T-helper 17 cell (primary cell): ENCODE results near the gene ADIRF. TPM values are rescaled to one million over a fixed set of nuclear protein-coding genes. Genes with fewer than 3 reads are reported as not detected.
"Not testable (repeated sequence)": the region's sequence is repeated elsewhere in the genome, so short reads cannot be mapped to it uniquely, and the experiment has no call there.

Experiments
- ATAC-seq: fragments of 150-1000 bp; cut with Tn5 transposase; 2 replicates; pipeline ENCODE4 v1.10.0; 2021; ENCODE audit warnings: mild to moderate bottlenecking, moderate library complexity
- DNase-seq, 3 donors: peaks; one replicate each; pipeline versions ENCODE4 v3.0.0 to v3.0.0-alpha.2; 2020 to 2021
- H3K9me3 ChIP-seq: one replicate; pipeline ENCODE4 v1.7.0; 2013; ENCODE audit warnings: low read length, mild to moderate bottlenecking; ENCODE audit not compliant: control insufficient read depth, poor library complexity, severe bottlenecking
- H3K27ac Mint-ChIP-seq: one replicate; pipeline ENCODE4 v1.8.0; 2022; ENCODE audit warnings: mild to moderate bottlenecking, moderate library complexity, mixed read lengths
- H3K27me3 Mint-ChIP-seq: one replicate; pipeline ENCODE4 v1.8.0; 2022; ENCODE audit warnings: mixed read lengths
- H3K36me3 Mint-ChIP-seq: one replicate; pipeline ENCODE4 v1.8.0; 2022; ENCODE audit warnings: low read depth, mixed read lengths
- H3K4me1 Mint-ChIP-seq: one replicate; pipeline ENCODE4 v1.8.0; 2022; ENCODE audit warnings: mild to moderate bottlenecking, mixed read lengths
- H3K4me3 Mint-ChIP-seq: one replicate; pipeline ENCODE4 v1.8.0; 2022; ENCODE audit warnings: mild to moderate bottlenecking, moderate library complexity, mixed read lengths
- total RNA-seq, 4 donors: library from RNA in 2 of 4; stranded (reverse) in 2 of 4; gene quantifications; one replicate each; pipeline ENCODE4 v1.2.3 and lab custom pipeline; 2022 to 2026

ADIRF gene
- total RNA-seq, 2 donors from 2014 or later = 0.42 TPM; not detected in 1

- H3K9me3 ChIP-seq, H3K36me3 Mint-ChIP-seq, H3K4me1 Mint-ChIP-seq, H3K27ac Mint-ChIP-seq, DNase-seq, H3K4me3 Mint-ChIP-seq, ATAC-seq: not testable (repeated sequence)
- H3K27me3 Mint-ChIP-seq = peaks cover 20% of the 10 kb centered on the region
These were observed 16.2 kb downstream of the ADIRF start for GRCh38 chr10:86984498-86984897.

GRCh38 chr10:86988520-86988919 is 20.2 kb downstream of the ADIRF start:
- ATAC-seq = no peak
- H3K27me3 Mint-ChIP-seq = peaks cover 35% of the 10 kb centered on the region
- H3K9me3 ChIP-seq = no peaks in the 10 kb centered on the region
- DNase-seq = no peak
- no peaks in the 10 kb centered on the region for H3K36me3 Mint-ChIP-seq
- no peak overlapping the region for H3K4me3 Mint-ChIP-seq
- no peak overlapping the region for H3K27ac Mint-ChIP-seq
- H3K4me1 Mint-ChIP-seq = no peaks in the 10 kb centered on the region

- H3K4me3 Mint-ChIP-seq, DNase-seq, H3K27ac Mint-ChIP-seq, H3K4me1 Mint-ChIP-seq, ATAC-seq, H3K9me3 ChIP-seq, H3K36me3 Mint-ChIP-seq: not testable (repeated sequence)
- peaks cover 35% of the 10 kb centered on the region for H3K27me3 Mint-ChIP-seq
These were observed 23.1 kb downstream of the ADIRF start for GRCh38 chr10:86991362-86991761.

GRCh38 chr10:86992456-86992855 is 24.2 kb downstream of the ADIRF start:
- H3K4me3 Mint-ChIP-seq = no peak overlapping the region

GRCh38 chr10:86992929-86993328 is 24.6 kb downstream of the ADIRF start:
- H3K4me1 Mint-ChIP-seq = no peaks in the 10 kb centered on the region
- no peak overlapping the region for H3K4me3 Mint-ChIP-seq
- H3K27ac Mint-ChIP-seq = no peak overlapping the region
- DNase-seq = no peak
- no peak for ATAC-seq
- peaks cover 31% of the 10 kb centered on the region for H3K27me3 Mint-ChIP-seq
- H3K36me3 Mint-ChIP-seq = no peaks in the 10 kb centered on the region
- H3K9me3 ChIP-seq = no peaks in the 10 kb centered on the region

More at GRCh38 chr10:86992456-86992855, 24.2 kb downstream of the ADIRF start:
- no peaks in the 10 kb centered on the region for H3K4me1 Mint-ChIP-seq
- no peak overlapping the region for H3K27ac Mint-ChIP-seq
- H3K9me3 ChIP-seq = no peaks in the 10 kb centered on the region
- DNase-seq (no peak), ATAC-seq (no peak)
- H3K27me3 Mint-ChIP-seq = peaks cover 35% of the 10 kb centered on the region
- no peaks in the 10 kb centered on the region for H3K36me3 Mint-ChIP-seq

GRCh38 chr10:86999802-87000403 is 31.6 kb downstream of the ADIRF start:
- not testable (repeated sequence) for H3K27me3 Mint-ChIP-seq, ATAC-seq, DNase-seq, H3K27ac Mint-ChIP-seq, H3K4me1 Mint-ChIP-seq, H3K9me3 ChIP-seq, H3K36me3 Mint-ChIP-seq, H3K4me3 Mint-ChIP-seq

- no peak for DNase-seq
- ATAC-seq = no peak
- no peaks in the 10 kb centered on the region for H3K9me3 ChIP-seq
- Mint-ChIP-seq H3K4me3 (no peak overlapping the region), H3K36me3 (no peaks in the 10 kb centered on the region), H3K27me3 (no peaks in the 10 kb centered on the region), H3K27ac (no peak overlapping the region), H3K4me1 (no peaks in the 10 kb centered on the region)
These were observed 32.2 kb downstream of the ADIRF start for GRCh38 chr10:87000491-87000890.

- not testable (repeated sequence) for H3K36me3 Mint-ChIP-seq, H3K27ac Mint-ChIP-seq, DNase-seq, H3K9me3 ChIP-seq, H3K27me3 Mint-ChIP-seq, H3K4me1 Mint-ChIP-seq, ATAC-seq, H3K4me3 Mint-ChIP-seq
These were observed 38.8 kb downstream of the ADIRF start for GRCh38 chr10:87007124-87007523.

GRCh38 chr10:87007674-87008073 is 39.4 kb downstream of the ADIRF start:
- H3K27ac Mint-ChIP-seq, DNase-seq, ATAC-seq, H3K9me3 ChIP-seq, H3K4me3 Mint-ChIP-seq, H3K27me3 Mint-ChIP-seq, H3K36me3 Mint-ChIP-seq, H3K4me1 Mint-ChIP-seq: not testable (repeated sequence)

GRCh38 chr10:87008303-87008702 is 40.0 kb downstream of the ADIRF start:
- H3K4me1 Mint-ChIP-seq, H3K4me3 Mint-ChIP-seq, H3K27ac Mint-ChIP-seq, H3K36me3 Mint-ChIP-seq, DNase-seq, ATAC-seq, H3K9me3 ChIP-seq, H3K27me3 Mint-ChIP-seq: not testable (repeated sequence)

GRCh38 chr10:87009134-87009696 is 40.9 kb downstream of the ADIRF start:
- not testable (repeated sequence) for DNase-seq, H3K9me3 ChIP-seq, H3K36me3 Mint-ChIP-seq, ATAC-seq, H3K27ac Mint-ChIP-seq, H3K4me3 Mint-ChIP-seq, H3K27me3 Mint-ChIP-seq, H3K4me1 Mint-ChIP-seq

- not testable (repeated sequence) for H3K36me3 Mint-ChIP-seq, H3K4me3 Mint-ChIP-seq, H3K4me1 Mint-ChIP-seq, ATAC-seq, H3K27me3 Mint-ChIP-seq, H3K9me3 ChIP-seq, H3K27ac Mint-ChIP-seq, DNase-seq
These were observed 45.2 kb downstream of the ADIRF start for GRCh38 chr10:87013528-87013927.

- H3K9me3 ChIP-seq, DNase-seq, H3K27me3 Mint-ChIP-seq, H3K27ac Mint-ChIP-seq, H3K4me1 Mint-ChIP-seq, H3K4me3 Mint-ChIP-seq, H3K36me3 Mint-ChIP-seq, ATAC-seq: not testable (repeated sequence)
These were observed 46.9 kb downstream of the ADIRF start for GRCh38 chr10:87014986-87015716.

- not testable (repeated sequence) for H3K4me1 Mint-ChIP-seq, H3K36me3 Mint-ChIP-seq, ATAC-seq, H3K9me3 ChIP-seq, H3K27me3 Mint-ChIP-seq, DNase-seq, H3K27ac Mint-ChIP-seq, H3K4me3 Mint-ChIP-seq
These were observed 49.8 kb downstream of the ADIRF start for GRCh38 chr10:87018127-87018526.
